Raji (cell line): ENCODE measurements around the gene REXO4.
A peak's percentile ranks its signal among the peaks of the same experiment; 100 is the strongest.

Source experiments
- POLR2A ChIP-seq: IDR thresholded peaks from 2 replicates; pipeline ENCODE4 v1.6.1; 2011; ENCODE audit warnings: low read depth, low read length, control low read depth; ENCODE audit not compliant: insufficient read depth

REXO4 gene

GRCh38 chr9:133371261-133371711, 46.5 kb downstream of the REXO4 start:
- TF ChIP-seq POLR2A, result no peak

GRCh38 chr9:133370685-133371084, 47.1 kb downstream of the REXO4 start:
- no peak for TF ChIP-seq POLR2A

- no peak for TF ChIP-seq POLR2A
Observed at GRCh38 chr9:133369933-133370332, 47.9 kb downstream of the REXO4 start.

- no peak for TF ChIP-seq POLR2A
Observed at GRCh38 chr9:133369422-133369821, 48.4 kb downstream of the REXO4 start.

GRCh38 chr9:133368249-133368881, 49.4 kb downstream of the REXO4 start:
- no peak for TF ChIP-seq POLR2A

GRCh38 chr9:133367778-133368177, 50.0 kb downstream of the REXO4 start:
- TF ChIP-seq POLR2A, result no peak

- TF ChIP-seq POLR2A, result no peak
Observed at GRCh38 chr9:133367221-133367620, 50.6 kb downstream of the REXO4 start.

- no peak for TF ChIP-seq POLR2A
Observed at GRCh38 chr9:133366435-133366834, 51.4 kb downstream of the REXO4 start.

- no peak; the same call in 1 of the 2 replicates for TF ChIP-seq POLR2A
Observed at GRCh38 chr9:133362359-133363044, 55.3 kb downstream of the REXO4 start.

- TF ChIP-seq POLR2A, result no peak
Observed at GRCh38 chr9:133361507-133362092, 56.2 kb downstream of the REXO4 start.

GRCh38 chr9:133360400-133361393, 57.1 kb downstream of the REXO4 start:
- TF ChIP-seq POLR2A, result no peak

- TF ChIP-seq POLR2A, result no peak
Observed at GRCh38 chr9:133359399-133360175, 58.2 kb downstream of the REXO4 start.

GRCh38 chr9:133357656-133358055, 60.2 kb downstream of the REXO4 start:
- TF ChIP-seq POLR2A, result no peak

GRCh38 chr9:133356391-133357091, 61.3 kb downstream of the REXO4 start, which contains the start of the genes SURF1 and SURF2:
Gene SURF1 (minus strand): TSS chr9:133356487. CDS start chr9:133356453, 34 bp downstream.
Gene SURF2 (plus strand): TSS chr9:133356550. CDS start chr9:133356593, 43 bp downstream.
- peak; percentile 82 for TF ChIP-seq POLR2A
